ENCODE data around the gene PCSK5. TPM values are rescaled to one million over a fixed set of nuclear protein-coding genes. Genes with fewer than 3 reads are reported as not detected.

Gene PCSK5
- total and polyA plus RNA-seq, 2 experiments from 2014 or later = 59.1 to 71.7 TPM

GRCh38 chr9:76086539-76086938, 196.1 kb downstream of the PCSK5 start:
- H3K4me1 ChIP-seq (ENCODE audit: insufficient read depth) = peaks cover 3% of the 10 kb centered on the region
- no peaks in the 10 kb centered on the region for H3K9me2 ChIP-seq (replicated peaks; ENCODE audit: insufficient read depth)
- H4K20me1 ChIP-seq (ENCODE audit: insufficient read depth, poor library complexity, severe bottlenecking) = no peaks in the 10 kb centered on the region
- no peak overlapping the region for H3K27ac ChIP-seq
- H3K4me3 ChIP-seq = no peak overlapping the region
- no peak for TF ChIP-seq EZH2 (IDR thresholded peaks at IDR 0.05; ENCODE audit: borderline replicate concordance)
- peak; percentile 14 for TF ChIP-seq CTCF (IDR thresholded peaks at IDR 0.05; ENCODE audit: poor library complexity)
- no peak for TF ChIP-seq EZH2phosphoT487 (IDR thresholded peaks at IDR 0.05; ENCODE audit: low read depth, severe bottlenecking, unreplicated experiment)
- no peaks in the 10 kb centered on the region for H3K36me3 ChIP-seq (replicated peaks; ENCODE audit: insufficient read depth, low read depth)
- H3K4me2 ChIP-seq = no peak overlapping the region
- H2AFZ ChIP-seq = no peak overlapping the region
- no peaks in the 10 kb centered on the region for H3K9me3 ChIP-seq (ENCODE audit: low read depth)
- no peaks in the 10 kb centered on the region for H3K79me2 ChIP-seq
- no peak for DNase-seq (ENCODE audit: low spot score)
- WGBS (ENCODE audit: low lambda C conversion rate, missing lambda C conversion rate) = 94% methylated on average over 1 of the region's 1 CpG
- H3K27me3 ChIP-seq = no peaks in the 10 kb centered on the region

- TF ChIP-seq EZH2 (IDR thresholded peaks at IDR 0.05; ENCODE audit: borderline replicate concordance) = no peak
- Histone ChIP-seq H3K27me3 (no peaks in the 10 kb centered on the region), H4K20me1 (ENCODE audit: insufficient read depth, poor library complexity, severe bottlenecking) (no peaks in the 10 kb centered on the region), H3K4me1 (ENCODE audit: insufficient read depth) (peaks cover 15% of the 10 kb centered on the region), H3K4me3 (no peak overlapping the region), H3K9me3 (ENCODE audit: low read depth) (no peaks in the 10 kb centered on the region), H3K27ac (no peak overlapping the region), H3K4me2 (no peak overlapping the region), H3K9me2 (replicated peaks; ENCODE audit: insufficient read depth) (no peaks in the 10 kb centered on the region), H3K79me2 (no peaks in the 10 kb centered on the region), H2AFZ (no peak overlapping the region), H3K36me3 (replicated peaks; ENCODE audit: insufficient read depth, low read depth) (no peaks in the 10 kb centered on the region)
- DNase-seq (ENCODE audit: low spot score) = no peak
- 100% methylated on average over 1 of the region's 1 CpG for WGBS (ENCODE audit: low lambda C conversion rate, missing lambda C conversion rate)
Measured at GRCh38 chr9:76087976-76088375, 197.5 kb downstream of the PCSK5 start.

DNA sequence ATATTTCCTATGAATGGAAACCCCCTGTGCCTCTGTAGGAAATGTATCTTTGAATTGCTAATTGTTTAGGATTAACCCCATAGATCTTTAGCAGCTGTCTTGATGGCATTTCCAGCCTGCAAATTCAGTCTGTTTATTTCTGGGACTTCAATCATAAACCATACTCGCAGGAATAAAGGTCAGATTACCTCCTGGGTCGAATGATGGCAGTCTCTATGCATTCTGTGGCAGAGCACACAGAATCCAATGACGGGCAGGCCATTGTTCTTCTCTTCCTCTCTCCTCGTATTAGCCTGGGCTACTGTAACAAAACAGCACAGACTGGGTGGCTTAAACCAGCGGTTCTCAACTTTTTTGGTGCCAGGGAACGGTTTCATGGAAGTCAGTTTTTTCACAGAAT, 199.9 kb downstream of the PCSK5 start:
- Histone ChIP-seq H3K36me3 (replicated peaks; ENCODE audit: insufficient read depth, low read depth) (no peaks in the 10 kb centered on the region), H3K4me2 (no peak overlapping the region), H4K20me1 (ENCODE audit: insufficient read depth, poor library complexity, severe bottlenecking) (no peaks in the 10 kb centered on the region), H3K79me2 (no peaks in the 10 kb centered on the region), H2AFZ (no peak overlapping the region), H3K27me3 (no peaks in the 10 kb centered on the region), H3K9me3 (ENCODE audit: low read depth) (no peaks in the 10 kb centered on the region), H3K4me3 (no peak overlapping the region), H3K9me2 (replicated peaks; ENCODE audit: insufficient read depth) (no peaks in the 10 kb centered on the region), H3K4me1 (ENCODE audit: insufficient read depth) (peaks cover 16% of the 10 kb centered on the region), H3K27ac (no peak overlapping the region)
- TF ChIP-seq EZH2 (IDR thresholded peaks at IDR 0.05; ENCODE audit: borderline replicate concordance) = no peak
- no peak for TF ChIP-seq EZH2phosphoT487 (IDR thresholded peaks at IDR 0.05; ENCODE audit: low read depth, severe bottlenecking, unreplicated experiment)
- no peak for TF ChIP-seq CTCF (IDR thresholded peaks at IDR 0.05; ENCODE audit: poor library complexity)
- WGBS (ENCODE audit: low lambda C conversion rate, missing lambda C conversion rate) = 87% methylated on average over 6 of the region's 6 CpGs
- DNase-seq (ENCODE audit: low spot score) = no peak

DNA sequence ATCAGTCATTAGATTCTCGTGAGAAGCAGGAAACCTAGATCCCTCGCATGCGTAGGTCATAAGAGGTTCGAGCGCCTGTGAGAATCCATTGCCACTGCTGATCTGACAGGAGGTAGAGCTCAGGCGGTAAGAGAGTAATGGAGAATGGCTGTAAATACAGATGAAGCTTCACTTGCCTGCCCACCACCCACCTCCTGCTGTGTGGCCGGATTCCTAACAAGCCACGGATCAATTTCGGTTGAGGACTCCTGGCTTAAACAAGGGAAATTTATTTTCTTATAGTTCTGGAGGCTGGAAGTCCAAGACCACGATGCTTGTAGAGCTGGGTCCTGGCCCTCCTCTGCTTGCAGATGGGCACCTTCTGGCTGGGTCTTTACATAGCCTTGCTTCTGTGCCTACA, 200.4 kb downstream of the PCSK5 start:
- Histone ChIP-seq H3K9me2 (replicated peaks; ENCODE audit: insufficient read depth) (no peaks in the 10 kb centered on the region), H3K4me2 (no peak overlapping the region), H4K20me1 (ENCODE audit: insufficient read depth, poor library complexity, severe bottlenecking) (no peaks in the 10 kb centered on the region), H3K9me3 (ENCODE audit: low read depth) (no peaks in the 10 kb centered on the region), H3K4me3 (no peak overlapping the region), H3K27me3 (no peaks in the 10 kb centered on the region), H2AFZ (no peak overlapping the region), H3K27ac (peak overlapping the region; percentile 59), H3K36me3 (replicated peaks; ENCODE audit: insufficient read depth, low read depth) (no peaks in the 10 kb centered on the region), H3K4me1 (ENCODE audit: insufficient read depth) (peaks cover 16% of the 10 kb centered on the region), H3K79me2 (no peaks in the 10 kb centered on the region)
- WGBS (ENCODE audit: low lambda C conversion rate, missing lambda C conversion rate) = 88% methylated on average over 10 of the region's 10 CpGs
- TF ChIP-seq EZH2 (IDR thresholded peaks at IDR 0.05; ENCODE audit: borderline replicate concordance) (no peak), EZH2phosphoT487 (IDR thresholded peaks at IDR 0.05; ENCODE audit: low read depth, severe bottlenecking, unreplicated experiment) (no peak), CTCF (IDR thresholded peaks at IDR 0.05; ENCODE audit: poor library complexity) (no peak)
- no peak for DNase-seq (ENCODE audit: low spot score)
